Natural killer cell treated with Interleukin-12 subunit alpha and Interleukin-12 subunit beta and Interleukin-15 and Interleukin-18, amount 100 ng/mL, for 72 hours (primary cell): ENCODE measurements around the gene SMG9. TPM values are rescaled to one million over a fixed set of nuclear protein-coding genes. Genes with fewer than 3 reads are reported as not detected.
A peak's percentile ranks its signal among the peaks of the same experiment; 100 is the strongest.

Source experiments
- ATAC-seq, 2 donors: fragments of 150-1000 bp; cut with Tn5 transposase in 1 of 2; sonication (Bioruptor Pico), chemical (Tn5 transposase) in 1 of 2; 2 replicates each; pipeline ENCODE4 v1.10.0; 2021
- DNase-seq: peaks from one replicate; pipeline ENCODE4 v3.0.0; 2022; ENCODE audit warnings: low spot score
- H3K27ac Mint-ChIP-seq, 2 donors: 1 replicate in 1 of 2; 2 replicates in 1 of 2; pipeline ENCODE4 v1.8.0; 2022; ENCODE audit warnings: mixed read lengths in 2 of 2, mild to moderate bottlenecking in 1 of 2, moderate library complexity in 1 of 2
- H3K27me3 Mint-ChIP-seq, 2 donors: 1 replicate in 1 of 2; 2 replicates in 1 of 2; pipeline ENCODE4 v1.8.0; 2022; ENCODE audit warnings: mixed read lengths in 2 of 2
- H3K36me3 Mint-ChIP-seq: one replicate; pipeline ENCODE4 v1.8.0; 2022; ENCODE audit warnings: mixed read lengths
- H3K4me1 Mint-ChIP-seq, 2 donors: 1 replicate in 1 of 2; 2 replicates in 1 of 2; pipeline ENCODE4 v1.8.0; 2022; ENCODE audit warnings: low read depth in 2 of 2, mixed read lengths in 2 of 2, mild to moderate bottlenecking in 1 of 2
- H3K4me3 Mint-ChIP-seq: one replicate; pipeline ENCODE4 v1.8.0; 2022; ENCODE audit warnings: mixed read lengths
- H3K9me3 Mint-ChIP-seq: 2 replicates; pipeline ENCODE4 v1.8.0; 2022; ENCODE audit warnings: mixed read lengths
- total RNA-seq, 2 donors: library from RNA; stranded (reverse); gene quantifications; one replicate each; pipeline ENCODE4 v1.2.3, GENCODE V29; 2022

The SMG9 gene
- total RNA-seq, 2 donors from 2014 or later, result 89.4 to 103 TPM

GRCh38 chr19:43784241-43784980 lies 29.6 kb upstream of the SMG9 start:
- H3K36me3 Mint-ChIP-seq, result no peaks in the 10 kb centered on the region
- peaks cover 34 to 53% of the 10 kb centered on the region in 2 donors for H3K4me1 Mint-ChIP-seq
- DNase-seq, result no peak
- H3K9me3 Mint-ChIP-seq, result no peaks in the 10 kb centered on the region
- peak; percentile 58 to 59 for ATAC-seq
- H3K27me3 Mint-ChIP-seq, result peaks cover 8 to 27% of the 10 kb centered on the region in 2 donors
- H3K4me3 Mint-ChIP-seq, result peak overlapping the region; percentile 42
- peak overlapping the region; percentile 13 to 80 for H3K27ac Mint-ChIP-seq

- Mint-ChIP-seq H3K27me3 (peaks cover under 1 to 22% of the 10 kb centered on the region in 2 donors), H3K4me1 (peaks cover 40 to 58% of the 10 kb centered on the region in 2 donors), H3K4me3 (peak overlapping the region; percentile 42)
Observed at GRCh38 chr19:43783636-43784035, 28.9 kb upstream of the SMG9 start.

GRCh38 chr19:43782689-43783231 lies 28.0 kb upstream of the SMG9 start:
- no peaks in the 10 kb centered on the region for H3K36me3 Mint-ChIP-seq
- no peaks in the 10 kb centered on the region for H3K9me3 Mint-ChIP-seq
- DNase-seq (no peak), ATAC-seq (no peak)
- peaks cover 0 to 30% of the 10 kb centered on the region in 2 donors for H3K27me3 Mint-ChIP-seq
- H3K4me3 Mint-ChIP-seq, result peak overlapping the region; percentile 91
- peaks cover 48 to 67% of the 10 kb centered on the region in 2 donors for H3K4me1 Mint-ChIP-seq
- peak overlapping the region; percentile 80 to 81 for H3K27ac Mint-ChIP-seq

More at GRCh38 chr19:43783636-43784035, 28.9 kb upstream of the SMG9 start:
- Mint-ChIP-seq H3K36me3 (no peaks in the 10 kb centered on the region), H3K27ac (peak overlapping the region; percentile 13 to 80), H3K9me3 (no peaks in the 10 kb centered on the region)
- DNase-seq, result no peak
- no peak for ATAC-seq

- Mint-ChIP-seq H3K36me3 (no peaks in the 10 kb centered on the region), H3K4me3 (peak overlapping the region; percentile 91), H3K9me3 (no peaks in the 10 kb centered on the region), H3K27ac (peak overlapping the region; percentile 80 to 81), H3K27me3 (peaks cover 0 to 30% of the 10 kb centered on the region in 2 donors), H3K4me1 (peaks cover 51 to 72% of the 10 kb centered on the region in 2 donors)
- ATAC-seq (no peak), DNase-seq (no peak)
Observed at GRCh38 chr19:43782311-43782660, 27.5 kb upstream of the SMG9 start.

- Mint-ChIP-seq H3K4me1 (peaks cover 55 to 77% of the 10 kb centered on the region in 2 donors), H3K9me3 (no peaks in the 10 kb centered on the region), H3K27ac (peak overlapping the region; percentile 80 to 81), H3K4me3 (peak overlapping the region; percentile 91), H3K36me3 (no peaks in the 10 kb centered on the region), H3K27me3 (peaks cover 0 to 32% of the 10 kb centered on the region in 2 donors)
- no peak for DNase-seq
- ATAC-seq, result peak in 1 of 2 donors; percentile 58
Observed at GRCh38 chr19:43781630-43782310, 27.0 kb upstream of the SMG9 start.

- Mint-ChIP-seq H3K4me1 (peaks cover 60 to 75% of the 10 kb centered on the region in 2 donors), H3K4me3 (peak within 1 kb of the TSS; percentile 91)
Observed at GRCh38 chr19:43780706-43781525, 26.2 kb upstream of the SMG9 start, which contains the start of gene KCNN4. Gene KCNN4 (minus strand): TSS chr19:43780973. CDS start chr19:43780861, 112 bp downstream.

GRCh38 chr19:43779820-43780219 lies 25.1 kb upstream of the SMG9 start:
- DNase-seq (no peak), ATAC-seq (no peak)
- peaks cover 0 to 32% of the 10 kb centered on the region in 2 donors for H3K27me3 Mint-ChIP-seq
- no peaks in the 10 kb centered on the region for H3K36me3 Mint-ChIP-seq
- H3K27ac Mint-ChIP-seq, result peak overlapping the region; percentile 45 to 80
- peak overlapping the region; percentile 91 for H3K4me3 Mint-ChIP-seq
- H3K4me1 Mint-ChIP-seq, result peaks cover 61 to 65% of the 10 kb centered on the region in 2 donors
- H3K9me3 Mint-ChIP-seq, result no peaks in the 10 kb centered on the region

More at GRCh38 chr19:43780706-43781525, 26.2 kb upstream of the SMG9 start, which contains the start of gene KCNN4:
- no peaks in the 10 kb centered on the region for H3K36me3 Mint-ChIP-seq
- no peak for DNase-seq
- H3K9me3 Mint-ChIP-seq, result no peaks in the 10 kb centered on the region
- H3K27me3 Mint-ChIP-seq, result peaks cover 0 to 32% of the 10 kb centered on the region in 2 donors
- peak; percentile 79 to 83 for ATAC-seq
- H3K27ac Mint-ChIP-seq, result peak within 1 kb of the TSS; percentile 80 to 81

GRCh38 chr19:43779147-43779819 lies 24.5 kb upstream of the SMG9 start:
- H3K9me3 Mint-ChIP-seq, result no peaks in the 10 kb centered on the region
- DNase-seq (no peak), ATAC-seq (no peak)
- H3K36me3 Mint-ChIP-seq, result no peaks in the 10 kb centered on the region
- H3K4me3 Mint-ChIP-seq, result peak overlapping the region; percentile 91
- H3K27me3 Mint-ChIP-seq, result peaks cover 0 to 32% of the 10 kb centered on the region in 2 donors
- peak overlapping the region; percentile 45 to 80 for H3K27ac Mint-ChIP-seq
- peaks cover 57 to 60% of the 10 kb centered on the region in 2 donors for H3K4me1 Mint-ChIP-seq

- Mint-ChIP-seq H3K27me3 (peaks cover 0 to 29% of the 10 kb centered on the region in 2 donors), H3K4me3 (peak overlapping the region; percentile 91)
Observed at GRCh38 chr19:43778651-43779050, 23.9 kb upstream of the SMG9 start.

GRCh38 chr19:43777163-43777695 lies 22.5 kb upstream of the SMG9 start:
- H3K9me3 Mint-ChIP-seq, result no peaks in the 10 kb centered on the region
- H3K27ac Mint-ChIP-seq, result peak overlapping the region; percentile 45 to 80
- ATAC-seq (no peak), DNase-seq (no peak)
- H3K4me3 Mint-ChIP-seq, result peak overlapping the region; percentile 91
- peaks cover 43 to 44% of the 10 kb centered on the region in 2 donors for H3K4me1 Mint-ChIP-seq
- no peaks in the 10 kb centered on the region for H3K36me3 Mint-ChIP-seq
- H3K27me3 Mint-ChIP-seq, result peaks cover 0 to 23% of the 10 kb centered on the region in 2 donors

More at GRCh38 chr19:43778651-43779050, 23.9 kb upstream of the SMG9 start:
- ATAC-seq, result no peak
- H3K4me1 Mint-ChIP-seq, result peaks cover 52 to 54% of the 10 kb centered on the region in 2 donors
- no peak for DNase-seq
- no peaks in the 10 kb centered on the region for H3K9me3 Mint-ChIP-seq
- no peaks in the 10 kb centered on the region for H3K36me3 Mint-ChIP-seq
- H3K27ac Mint-ChIP-seq, result peak overlapping the region; percentile 45 to 80

GRCh38 chr19:43776286-43776685 lies 21.5 kb upstream of the SMG9 start:
- DNase-seq (no peak), ATAC-seq (no peak)
- H3K27ac Mint-ChIP-seq, result peak overlapping the region in 1 of 2 donors; percentile 80
- no peaks in the 10 kb centered on the region for H3K36me3 Mint-ChIP-seq
- no peaks in the 10 kb centered on the region for H3K9me3 Mint-ChIP-seq
- H3K27me3 Mint-ChIP-seq, result peaks cover 0 to 17% of the 10 kb centered on the region in 2 donors
- H3K4me3 Mint-ChIP-seq, result peak overlapping the region; percentile 34
- H3K4me1 Mint-ChIP-seq, result peaks cover 34 to 38% of the 10 kb centered on the region in 2 donors

GRCh38 chr19:43775299-43775890 lies 20.6 kb upstream of the SMG9 start:
- peaks cover 2% of the 10 kb centered on the region for H3K36me3 Mint-ChIP-seq
- no peak for ATAC-seq
- H3K9me3 Mint-ChIP-seq, result no peaks in the 10 kb centered on the region
- peaks cover 0 to 13% of the 10 kb centered on the region in 2 donors for H3K27me3 Mint-ChIP-seq
- H3K4me1 Mint-ChIP-seq, result peaks cover 31 to 34% of the 10 kb centered on the region in 2 donors
- no peak for DNase-seq
- H3K4me3 Mint-ChIP-seq, result no peak overlapping the region
- H3K27ac Mint-ChIP-seq, result peak overlapping the region in 1 of 2 donors; percentile 8
